C4-2B (cell line): Measurements from ENCODE around the gene MCU.
"Not testable (repeated sequence)": the region's sequence is repeated elsewhere in the genome, so short reads cannot be mapped to it uniquely, and the experiment has no call there.

Source experiments
- H3K27ac ChIP-seq: fragments of 450-650 bp; 2 replicates; pipeline ENCODE4 v1.5.1; 2017
- CTCF ChIP-seq: fragments of 450-650 bp; conservative IDR thresholded peaks from 2 replicates; pipeline ENCODE4 v1.5.1; 2017; ENCODE audit warnings: mild to moderate bottlenecking
- ZFX ChIP-seq: fragments of 450-650 bp; IDR thresholded peaks from 2 replicates; pipeline ENCODE4 v1.6.1; 2017

Gene MCU

DNA sequence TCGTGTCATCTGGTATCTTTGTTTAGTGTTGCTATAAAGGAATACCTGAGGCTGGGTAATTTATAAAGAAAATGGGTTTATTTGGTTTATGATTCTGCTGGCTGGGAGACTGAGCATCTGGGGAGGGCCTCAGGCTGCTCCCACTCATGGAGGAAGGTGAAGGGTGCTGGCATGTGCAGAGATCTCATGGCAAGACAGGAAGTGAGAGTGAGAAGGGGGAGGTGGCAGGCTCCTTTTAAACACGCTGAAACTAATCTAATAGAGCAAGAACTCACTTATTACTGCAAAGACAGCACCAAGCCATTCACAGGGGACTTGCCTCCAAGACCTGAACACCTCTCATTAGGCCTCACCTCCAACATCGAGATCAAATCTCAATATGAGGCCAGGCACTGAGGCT lies 212.9 kb downstream of the MCU start:
- TF ChIP-seq CTCF (no peak), ZFX (no peak)
- no peak overlapping the region for H3K27ac ChIP-seq

- H3K27ac ChIP-seq: no peak overlapping the region
- TF ChIP-seq CTCF: no peak
- no peak for TF ChIP-seq ZFX
These were observed 214.5 kb downstream of the MCU start for GRCh38 chr10:72906446-72906845.

GRCh38 chr10:72910705-72911104 lies 218.8 kb downstream of the MCU start:
- no peak for TF ChIP-seq CTCF
- TF ChIP-seq ZFX: no peak
- H3K27ac ChIP-seq: no peak overlapping the region

DNA sequence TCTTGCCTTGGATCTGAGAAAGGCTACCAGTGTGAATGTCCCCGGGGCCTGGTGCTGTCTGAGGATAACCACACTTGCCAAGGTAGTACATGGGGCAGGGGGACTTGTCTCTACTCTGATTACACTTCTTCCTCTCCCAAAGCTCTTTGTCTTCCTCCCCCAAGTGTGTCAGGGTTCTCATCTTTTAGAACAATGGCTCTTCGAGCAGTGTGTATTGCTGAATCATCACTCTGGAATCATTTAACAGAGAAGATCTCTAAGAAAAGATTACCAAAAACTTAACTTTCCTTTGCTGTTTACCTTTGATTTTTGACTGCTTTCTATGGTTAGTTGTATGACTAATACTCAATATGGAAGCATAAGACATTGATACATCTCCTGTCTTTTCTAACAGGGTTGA lies 219.8 kb downstream of the MCU start:
- no peak overlapping the region for H3K27ac ChIP-seq
- TF ChIP-seq CTCF (no peak), ZFX (no peak)

- no peak overlapping the region for H3K27ac ChIP-seq
- TF ChIP-seq CTCF (no peak), ZFX (no peak)
These were observed 220.8 kb downstream of the MCU start for GRCh38 chr10:72912736-72913135.

DNA sequence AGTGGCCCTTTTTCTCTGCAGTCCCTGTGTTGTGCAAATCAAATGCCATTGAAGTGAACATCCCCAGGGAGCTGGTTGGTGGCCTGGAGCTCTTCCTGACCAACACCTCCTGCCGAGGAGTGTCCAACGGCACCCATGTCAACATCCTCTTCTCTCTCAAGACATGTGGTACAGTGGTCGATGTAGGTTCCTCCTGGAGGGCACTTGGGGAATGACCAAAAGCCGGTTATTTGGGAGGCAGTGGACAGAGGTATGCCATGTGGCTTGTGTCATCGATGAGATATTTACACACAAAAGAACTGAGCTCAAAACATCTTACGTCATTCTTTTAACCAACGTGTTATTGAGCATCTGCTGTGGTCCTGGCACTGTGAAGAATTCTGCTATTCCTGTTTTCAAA lies 221.3 kb downstream of the MCU start:
- TF ChIP-seq CTCF: no peak; the same call in 1 of the 2 replicates
- TF ChIP-seq ZFX: no peak
- no peak overlapping the region for H3K27ac ChIP-seq

GRCh38 chr10:72917201-72917600 lies 225.3 kb downstream of the MCU start:
- H3K27ac ChIP-seq: not testable (repeated sequence)

DNA sequence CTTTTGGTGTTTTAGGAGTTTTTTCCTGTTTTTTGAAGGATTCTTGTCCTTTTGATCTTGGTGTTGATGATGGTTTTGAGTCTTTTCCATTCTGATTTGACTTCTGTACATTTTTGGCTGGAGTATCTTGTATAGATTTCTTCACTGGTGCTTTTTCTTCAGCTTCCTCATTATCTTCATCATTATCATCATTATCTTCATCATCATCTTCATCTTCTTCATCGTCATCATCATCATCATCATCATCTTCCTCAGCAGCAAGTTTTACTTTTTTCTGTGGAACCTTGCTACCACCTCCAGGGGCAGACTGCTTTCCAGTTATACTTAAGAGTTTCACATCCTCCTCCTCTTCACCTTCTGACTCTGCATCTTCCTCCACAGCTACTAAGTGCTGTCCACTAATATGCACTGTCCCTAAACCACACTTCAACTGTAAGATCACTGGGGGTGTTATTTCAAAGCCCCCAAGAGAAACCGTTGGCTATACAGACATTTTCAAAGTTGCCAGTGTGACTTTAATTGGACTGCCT lies 225.9 kb downstream of the MCU start:
- not testable (repeated sequence) for H3K27ac ChIP-seq

- no peak overlapping the region for H3K27ac ChIP-seq
- TF ChIP-seq ZFX: no peak
- no peak for TF ChIP-seq CTCF
These were observed 226.4 kb downstream of the MCU start for GRCh38 chr10:72918352-72918751.

GRCh38 chr10:72921147-72921683 lies 229.3 kb downstream of the MCU start:
- not testable (repeated sequence) for H3K27ac ChIP-seq
